Heart left ventricle (tissue), 13 donors: ENCODE results near the gene CNKSR1.

Source experiments
- POLR2A ChIP-seq, 2 donors: fragments of 450-650 bp; IDR thresholded peaks; one replicate each; pipeline ENCODE4 v1.6.1; 2017; ENCODE audit warnings: antibody characterized with exemption in 2 of 2, mild to moderate bottlenecking in 2 of 2, moderate library complexity in 2 of 2
- TF ChIP-seq, protein P1 (sequence below), 12 donors: fragments of 200-600 bp; sonication (generic) in 4 of 12; IDR thresholded peaks; one replicate each; pipeline versions ENCODE4 v1.5.0 to v1.8.0; 2018 to 2022; ENCODE audit warnings: antibody characterized with exemption in 12 of 12, mild to moderate bottlenecking in 5 of 12
- donor health status: ischemic (EF 13 %, LVEDD 7.1; RV severe dilation, severe dysfunction).
- donor health status: DM: no; HTN: yes; CAD: no.
- donor health status: DM: no; HTN: no; CAD: no.
- donor health status: ischemic (EF 25% LVEDD 6.9; RV normal size, moderate dysfunction).
- donor health status: ischemic (EF 25% LVEDD 5.7; RV mildly dilated, moderate dysfunction).
- donor health status: ischemic (EF 35%, LVEDD 5.7; RV mildly dilated, moderate dysfunction).
- donor health status: nonischemic (EF 11% LVEDD 7.7; RV severe dilation, severe dysfunction).
- donor health status: DM: yes; HTN: yes; CAD: no.
- donor health status: PGD.
- donor health status: ischemic (EF 29% LVEDD 5.4; RV normal size, mild dysfunction).
- donor health status: nonischemic (EF 23%, LVEDD 6.1; RV moderate dilation, normal function).

DNA sequence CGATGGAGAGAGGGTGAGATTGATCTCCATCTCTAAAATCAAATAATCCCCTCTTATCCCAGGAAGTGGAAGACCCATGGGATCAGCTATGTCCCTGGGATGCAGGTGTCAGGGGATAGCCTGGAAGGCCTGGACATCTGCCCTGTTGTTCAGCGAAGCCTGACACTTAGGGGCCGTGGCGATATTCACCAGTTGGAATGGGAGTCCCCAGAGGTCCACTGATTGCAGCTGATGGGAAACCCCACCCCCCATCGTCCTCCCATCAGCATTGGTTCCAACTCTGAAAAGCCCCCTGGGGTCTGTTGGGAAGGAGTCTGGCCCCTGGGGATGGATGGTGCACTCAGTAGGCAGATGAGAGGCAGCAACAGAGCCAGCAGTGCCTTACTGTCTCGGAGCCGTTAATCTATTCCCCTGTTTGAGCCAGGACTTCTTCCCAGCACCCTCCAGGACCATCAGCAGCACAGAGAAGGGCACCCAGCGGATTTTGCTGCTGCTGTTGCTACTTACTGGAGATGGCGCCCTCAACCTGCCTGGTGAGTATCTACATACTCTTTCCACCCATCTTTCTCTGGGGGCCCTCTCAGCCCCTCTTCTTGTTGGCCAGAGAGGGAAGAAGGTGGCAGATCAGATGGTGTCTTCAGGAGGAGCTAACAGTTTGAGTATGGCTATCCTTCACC lies 26.5 kb downstream of the CNKSR1 start:
- TF ChIP-seq, protein P1, sequence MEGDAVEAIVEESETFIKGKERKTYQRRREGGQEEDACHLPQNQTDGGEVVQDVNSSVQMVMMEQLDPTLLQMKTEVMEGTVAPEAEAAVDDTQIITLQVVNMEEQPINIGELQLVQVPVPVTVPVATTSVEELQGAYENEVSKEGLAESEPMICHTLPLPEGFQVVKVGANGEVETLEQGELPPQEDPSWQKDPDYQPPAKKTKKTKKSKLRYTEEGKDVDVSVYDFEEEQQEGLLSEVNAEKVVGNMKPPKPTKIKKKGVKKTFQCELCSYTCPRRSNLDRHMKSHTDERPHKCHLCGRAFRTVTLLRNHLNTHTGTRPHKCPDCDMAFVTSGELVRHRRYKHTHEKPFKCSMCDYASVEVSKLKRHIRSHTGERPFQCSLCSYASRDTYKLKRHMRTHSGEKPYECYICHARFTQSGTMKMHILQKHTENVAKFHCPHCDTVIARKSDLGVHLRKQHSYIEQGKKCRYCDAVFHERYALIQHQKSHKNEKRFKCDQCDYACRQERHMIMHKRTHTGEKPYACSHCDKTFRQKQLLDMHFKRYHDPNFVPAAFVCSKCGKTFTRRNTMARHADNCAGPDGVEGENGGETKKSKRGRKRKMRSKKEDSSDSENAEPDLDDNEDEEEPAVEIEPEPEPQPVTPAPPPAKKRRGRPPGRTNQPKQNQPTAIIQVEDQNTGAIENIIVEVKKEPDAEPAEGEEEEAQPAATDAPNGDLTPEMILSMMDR (IDR thresholded peaks at IDR 0.05) = no peak
- TF ChIP-seq POLR2A (IDR thresholded peaks at IDR 0.05) = no peak
